ENCODE measurements around the gene NARS2.

The NARS2 gene

DNA sequence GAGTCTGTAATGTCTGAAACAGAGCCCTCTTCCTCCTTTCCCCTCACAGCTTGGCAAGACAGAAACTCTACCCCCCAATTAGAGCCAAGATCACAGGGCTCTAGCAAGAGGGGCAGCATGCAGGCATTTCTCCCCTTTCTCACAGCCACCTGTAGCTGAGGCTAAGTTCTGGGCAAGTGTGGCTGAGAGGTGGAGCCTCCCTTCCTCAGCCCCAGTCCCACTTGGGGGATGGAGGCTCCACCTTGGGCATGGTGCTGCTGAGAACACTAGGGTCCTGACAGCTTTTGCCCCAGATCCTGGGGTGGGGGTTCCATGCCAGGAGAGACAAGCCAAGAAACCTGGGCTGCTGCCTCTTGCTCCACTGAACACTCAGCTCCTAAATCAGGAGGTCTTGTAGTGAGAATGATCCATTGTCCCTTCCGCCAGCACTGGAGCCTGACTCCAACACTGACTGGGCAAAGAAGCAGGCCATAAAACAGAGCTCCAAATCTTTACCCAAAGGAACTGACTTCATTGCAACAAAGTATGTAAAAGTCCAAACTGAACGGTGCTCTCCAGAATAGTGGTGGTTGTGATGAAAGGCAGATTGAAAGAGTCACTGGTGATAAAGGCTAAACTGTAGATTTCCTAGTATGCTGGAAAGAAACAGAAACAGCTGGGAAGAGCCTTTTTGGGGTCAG is 25.6 kb downstream of the NARS2 start:
- no peak overlapping the region for H3K4me3 ChIP-seq (ENCODE audit: low read length in 2 of 2)
- no peak overlapping the region for H3K27ac ChIP-seq (ENCODE audit: low read depth in 2 of 2, low read length in 2 of 2)
- no peaks in the 10 kb centered on the region for H3K9me3 ChIP-seq (ENCODE audit: control insufficient read depth in 2 of 2, low read length in 2 of 2)
- peaks cover 0 to 10% of the 10 kb centered on the region in 2 donors for H3K4me1 ChIP-seq (ENCODE audit: control insufficient read depth in 2 of 2, insufficient read depth in 2 of 2, low read length in 2 of 2)
- H3K36me3 ChIP-seq (ENCODE audit: control insufficient read depth in 2 of 2, insufficient read depth in 2 of 2, low read length in 2 of 2) = no peaks in the 10 kb centered on the region
- no peak overlapping the region for H3K9ac ChIP-seq (ENCODE audit: low read depth in 1 of 2, low read length in 2 of 2)
- H3K27me3 ChIP-seq (ENCODE audit: control insufficient read depth in 2 of 2, insufficient read depth in 2 of 2, low read length in 2 of 2) = no peaks in the 10 kb centered on the region

DNA sequence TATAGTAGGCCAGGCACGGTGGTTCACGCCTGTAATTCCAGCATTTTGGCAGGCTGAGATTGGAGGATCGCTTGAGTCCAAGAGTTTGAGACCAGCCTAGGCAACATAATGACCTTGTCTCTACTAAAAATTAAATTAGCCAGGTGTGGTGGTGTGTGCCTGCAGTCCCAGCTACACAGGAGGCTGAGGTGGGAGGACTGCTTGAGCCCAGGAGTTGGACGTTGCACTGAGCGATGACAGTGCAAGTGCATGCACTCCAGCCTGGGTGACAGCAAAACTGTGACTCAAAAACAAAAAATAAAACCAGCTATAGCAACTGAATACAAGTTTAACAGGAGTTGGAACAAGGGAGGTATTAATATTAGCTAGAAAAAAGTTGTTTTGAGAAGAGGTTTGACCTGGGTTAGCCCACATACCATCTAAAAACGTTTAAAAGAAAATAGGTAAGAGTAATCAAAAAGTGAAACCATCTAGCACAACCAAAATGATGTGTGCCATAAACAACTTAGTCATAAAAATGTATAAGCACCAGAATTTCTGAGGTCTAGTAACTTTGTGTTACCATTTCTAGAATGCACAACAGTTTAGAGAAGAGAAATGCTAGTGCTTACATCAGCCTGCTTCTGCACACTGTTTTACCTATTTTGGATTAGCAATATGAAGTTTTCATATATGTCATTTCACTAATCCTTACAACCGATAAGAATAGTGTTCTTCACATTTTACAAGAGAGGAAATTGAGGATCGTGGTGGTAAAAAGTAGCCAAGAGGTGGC is 26.5 kb downstream of the NARS2 start:
- H3K36me3 ChIP-seq (ENCODE audit: control insufficient read depth in 2 of 2, insufficient read depth in 2 of 2, low read length in 2 of 2) = no peaks in the 10 kb centered on the region
- H3K4me3 ChIP-seq (ENCODE audit: low read length in 2 of 2) = no peak overlapping the region
- peaks cover 0 to 10% of the 10 kb centered on the region in 2 donors for H3K4me1 ChIP-seq (ENCODE audit: control insufficient read depth in 2 of 2, insufficient read depth in 2 of 2, low read length in 2 of 2)
- no peaks in the 10 kb centered on the region for H3K27me3 ChIP-seq (ENCODE audit: control insufficient read depth in 2 of 2, insufficient read depth in 2 of 2, low read length in 2 of 2)
- H3K9me3 ChIP-seq (ENCODE audit: control insufficient read depth in 2 of 2, low read length in 2 of 2) = no peaks in the 10 kb centered on the region
- no peak overlapping the region for H3K9ac ChIP-seq (ENCODE audit: low read depth in 1 of 2, low read length in 2 of 2)
- no peak overlapping the region for H3K27ac ChIP-seq (ENCODE audit: low read depth in 2 of 2, low read length in 2 of 2)

DNA sequence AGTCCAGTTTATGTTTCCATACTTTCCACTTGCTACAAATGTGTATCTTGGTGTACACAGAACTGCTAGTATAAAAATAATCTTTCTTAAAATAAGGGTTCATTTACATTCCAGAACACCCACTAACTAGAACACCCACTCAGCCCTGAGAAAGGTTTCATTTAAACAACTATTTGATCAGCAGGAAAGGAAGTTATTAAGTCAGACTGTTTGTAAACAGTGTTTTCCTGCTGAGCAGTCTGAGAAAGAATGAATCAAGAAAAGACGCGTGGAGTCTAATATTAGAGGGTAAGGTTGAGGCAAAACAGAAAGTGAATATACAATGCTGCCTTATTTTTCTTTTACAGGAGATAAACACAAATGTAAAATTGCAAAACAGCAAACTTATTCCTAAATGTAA is 32.7 kb downstream of the NARS2 start:
- Histone ChIP-seq H3K9me3 (ENCODE audit: control insufficient read depth in 2 of 2, low read length in 2 of 2) (no peaks in the 10 kb centered on the region), H3K36me3 (ENCODE audit: control insufficient read depth in 2 of 2, insufficient read depth in 2 of 2, low read length in 2 of 2) (no peaks in the 10 kb centered on the region), H3K27ac (ENCODE audit: low read depth in 2 of 2, low read length in 2 of 2) (no peak overlapping the region), H3K9ac (ENCODE audit: low read depth in 1 of 2, low read length in 2 of 2) (no peak overlapping the region), H3K27me3 (ENCODE audit: control insufficient read depth in 2 of 2, insufficient read depth in 2 of 2, low read length in 2 of 2) (no peaks in the 10 kb centered on the region), H3K4me3 (ENCODE audit: low read length in 2 of 2) (no peak overlapping the region), H3K4me1 (ENCODE audit: control insufficient read depth in 2 of 2, insufficient read depth in 2 of 2, low read length in 2 of 2) (peaks cover 3 to 4% of the 10 kb centered on the region in 2 donors)

DNA sequence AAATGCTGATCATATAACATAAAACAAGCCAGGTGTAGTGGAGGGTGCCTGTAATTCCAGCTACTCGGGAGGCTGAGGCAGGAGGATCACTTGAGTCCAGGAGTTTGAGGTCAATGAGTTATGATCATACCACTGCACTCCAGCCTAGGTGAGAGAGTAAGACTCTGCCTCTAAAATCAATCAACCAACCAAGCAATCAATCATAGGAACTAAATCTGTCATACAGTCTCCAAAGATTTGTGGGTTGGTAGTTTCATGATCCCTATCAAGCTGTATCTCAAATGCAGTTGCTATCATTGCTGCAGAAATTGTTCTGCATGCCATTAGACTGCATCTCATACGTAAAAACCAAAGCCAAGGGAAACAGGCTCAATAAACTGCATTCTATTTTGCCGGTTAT is 33.1 kb downstream of the NARS2 start:
- peaks cover 3 to 4% of the 10 kb centered on the region in 2 donors for H3K4me1 ChIP-seq (ENCODE audit: control insufficient read depth in 2 of 2, insufficient read depth in 2 of 2, low read length in 2 of 2)
- H3K36me3 ChIP-seq (ENCODE audit: control insufficient read depth in 2 of 2, insufficient read depth in 2 of 2, low read length in 2 of 2) = no peaks in the 10 kb centered on the region
- no peak overlapping the region for H3K27ac ChIP-seq (ENCODE audit: low read depth in 2 of 2, low read length in 2 of 2)

DNA sequence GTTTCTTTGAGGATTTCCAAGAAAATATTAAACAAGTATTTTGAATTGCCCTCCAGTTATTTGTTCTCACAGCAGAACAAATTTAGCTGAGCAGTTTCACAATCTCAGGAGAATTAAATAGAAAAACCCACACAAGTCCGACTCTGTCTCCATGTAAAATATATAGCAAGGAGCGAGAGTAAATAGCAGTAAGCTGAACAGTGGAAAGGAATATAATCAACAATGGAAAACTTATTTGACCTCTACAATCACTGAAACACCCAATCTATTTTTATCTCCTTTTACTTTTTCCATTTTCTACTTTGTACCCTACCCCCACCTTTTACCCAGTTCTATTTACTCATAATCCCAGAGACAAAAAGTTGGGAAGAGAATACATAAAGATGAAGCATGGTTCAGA is 34.4 kb downstream of the NARS2 start:
- Histone ChIP-seq H3K4me1 (ENCODE audit: control insufficient read depth in 2 of 2, insufficient read depth in 2 of 2, low read length in 2 of 2) (peaks cover 3 to 4% of the 10 kb centered on the region in 2 donors), H3K9ac (ENCODE audit: low read depth in 1 of 2, low read length in 2 of 2) (no peak overlapping the region), H3K4me3 (ENCODE audit: low read length in 2 of 2) (no peak overlapping the region), H3K27ac (ENCODE audit: low read depth in 2 of 2, low read length in 2 of 2) (no peak overlapping the region), H3K9me3 (ENCODE audit: control insufficient read depth in 2 of 2, low read length in 2 of 2) (no peaks in the 10 kb centered on the region), H3K36me3 (ENCODE audit: control insufficient read depth in 2 of 2, insufficient read depth in 2 of 2, low read length in 2 of 2) (no peaks in the 10 kb centered on the region), H3K27me3 (ENCODE audit: control insufficient read depth in 2 of 2, insufficient read depth in 2 of 2, low read length in 2 of 2) (no peaks in the 10 kb centered on the region)

More for the DNA sequence above, 33.1 kb downstream of the NARS2 start:
- H3K4me3 ChIP-seq (ENCODE audit: low read length in 2 of 2) = no peak overlapping the region
- no peaks in the 10 kb centered on the region for H3K9me3 ChIP-seq (ENCODE audit: control insufficient read depth in 2 of 2, low read length in 2 of 2)
- no peak overlapping the region for H3K9ac ChIP-seq (ENCODE audit: low read depth in 1 of 2, low read length in 2 of 2)
- H3K27me3 ChIP-seq (ENCODE audit: control insufficient read depth in 2 of 2, insufficient read depth in 2 of 2, low read length in 2 of 2) = no peaks in the 10 kb centered on the region

DNA sequence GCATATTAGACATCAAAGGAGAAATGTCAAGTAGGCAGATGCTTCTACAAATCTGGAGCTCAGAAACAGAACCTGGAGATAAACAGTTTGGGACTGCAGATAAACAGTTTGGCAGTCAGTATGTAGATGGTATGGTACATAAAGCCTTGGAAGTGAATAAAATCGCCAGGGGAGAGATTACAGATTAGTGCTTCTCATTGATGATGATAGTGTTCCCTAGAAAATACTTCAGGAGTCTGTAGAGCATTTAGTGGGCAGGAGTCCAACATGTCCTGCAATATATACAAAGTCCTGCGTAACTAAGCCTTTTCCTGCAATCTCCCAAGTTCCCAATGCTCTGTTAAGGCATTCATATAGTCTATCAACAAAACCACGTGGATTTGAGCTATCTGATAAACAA is 35.2 kb downstream of the NARS2 start:
- Histone ChIP-seq H3K9ac (ENCODE audit: low read depth in 1 of 2, low read length in 2 of 2) (no peak overlapping the region), H3K9me3 (ENCODE audit: control insufficient read depth in 2 of 2, low read length in 2 of 2) (no peaks in the 10 kb centered on the region), H3K4me1 (ENCODE audit: control insufficient read depth in 2 of 2, insufficient read depth in 2 of 2, low read length in 2 of 2) (peaks cover 3 to 4% of the 10 kb centered on the region in 2 donors), H3K27me3 (ENCODE audit: control insufficient read depth in 2 of 2, insufficient read depth in 2 of 2, low read length in 2 of 2) (no peaks in the 10 kb centered on the region), H3K36me3 (ENCODE audit: control insufficient read depth in 2 of 2, insufficient read depth in 2 of 2, low read length in 2 of 2) (no peaks in the 10 kb centered on the region), H3K27ac (ENCODE audit: low read depth in 2 of 2, low read length in 2 of 2) (no peak overlapping the region), H3K4me3 (ENCODE audit: low read length in 2 of 2) (no peak overlapping the region)

DNA sequence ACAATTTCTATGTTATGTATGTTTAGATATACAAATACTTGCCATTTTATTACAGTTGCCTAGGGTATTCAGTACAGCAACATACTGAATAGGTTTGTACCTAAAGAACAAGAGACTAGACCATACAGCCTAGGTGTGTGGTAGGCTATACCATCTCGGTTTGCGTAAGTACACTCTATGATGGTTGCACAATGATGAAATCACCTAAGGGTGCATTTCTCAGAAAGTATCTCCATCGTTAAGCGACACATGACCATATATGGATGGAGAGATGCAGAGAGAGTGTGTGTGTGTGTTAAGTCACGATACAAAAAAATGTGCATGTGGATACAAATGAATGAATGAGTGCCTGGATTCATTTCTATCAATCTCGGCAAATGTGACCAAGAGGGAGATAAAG is 37.7 kb downstream of the NARS2 start:
- Histone ChIP-seq H3K4me1 (ENCODE audit: control insufficient read depth in 2 of 2, insufficient read depth in 2 of 2, low read length in 2 of 2) (peaks cover 3 to 4% of the 10 kb centered on the region in 2 donors), H3K9ac (ENCODE audit: low read depth in 1 of 2, low read length in 2 of 2) (no peak overlapping the region), H3K4me3 (ENCODE audit: low read length in 2 of 2) (no peak overlapping the region), H3K9me3 (ENCODE audit: control insufficient read depth in 2 of 2, low read length in 2 of 2) (no peaks in the 10 kb centered on the region), H3K36me3 (ENCODE audit: control insufficient read depth in 2 of 2, insufficient read depth in 2 of 2, low read length in 2 of 2) (no peaks in the 10 kb centered on the region), H3K27ac (ENCODE audit: low read depth in 2 of 2, low read length in 2 of 2) (no peak overlapping the region), H3K27me3 (ENCODE audit: control insufficient read depth in 2 of 2, insufficient read depth in 2 of 2, low read length in 2 of 2) (no peaks in the 10 kb centered on the region)

DNA sequence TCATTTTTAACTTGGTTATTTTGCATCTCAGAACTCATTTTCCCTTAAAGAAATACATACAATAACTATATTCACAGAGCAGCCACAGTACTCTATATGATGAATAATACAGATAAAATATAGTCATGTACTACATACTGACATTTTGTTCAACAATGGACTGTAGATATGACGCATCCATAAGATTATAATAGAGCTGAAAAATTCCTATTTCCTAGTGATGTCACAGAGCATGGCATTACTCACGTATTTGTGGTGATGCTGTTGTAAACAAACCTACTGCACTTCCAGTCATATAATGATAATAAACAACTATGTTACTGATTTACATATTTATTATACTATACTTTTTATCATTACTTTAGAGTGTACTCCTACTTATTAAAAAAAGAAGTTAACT is 38.7 kb downstream of the NARS2 start:
- no peaks in the 10 kb centered on the region for H3K27me3 ChIP-seq (ENCODE audit: control insufficient read depth in 2 of 2, insufficient read depth in 2 of 2, low read length in 2 of 2)
- H3K9me3 ChIP-seq (ENCODE audit: control insufficient read depth in 2 of 2, low read length in 2 of 2) = no peaks in the 10 kb centered on the region
- no peak overlapping the region for H3K27ac ChIP-seq (ENCODE audit: low read depth in 2 of 2, low read length in 2 of 2)
- H3K4me1 ChIP-seq (ENCODE audit: control insufficient read depth in 2 of 2, insufficient read depth in 2 of 2, low read length in 2 of 2) = peaks cover 3 to 4% of the 10 kb centered on the region in 2 donors
- no peak overlapping the region for H3K9ac ChIP-seq (ENCODE audit: low read depth in 1 of 2, low read length in 2 of 2)
- H3K36me3 ChIP-seq (ENCODE audit: control insufficient read depth in 2 of 2, insufficient read depth in 2 of 2, low read length in 2 of 2) = no peaks in the 10 kb centered on the region
- no peak overlapping the region for H3K4me3 ChIP-seq (ENCODE audit: low read length in 2 of 2)

DNA sequence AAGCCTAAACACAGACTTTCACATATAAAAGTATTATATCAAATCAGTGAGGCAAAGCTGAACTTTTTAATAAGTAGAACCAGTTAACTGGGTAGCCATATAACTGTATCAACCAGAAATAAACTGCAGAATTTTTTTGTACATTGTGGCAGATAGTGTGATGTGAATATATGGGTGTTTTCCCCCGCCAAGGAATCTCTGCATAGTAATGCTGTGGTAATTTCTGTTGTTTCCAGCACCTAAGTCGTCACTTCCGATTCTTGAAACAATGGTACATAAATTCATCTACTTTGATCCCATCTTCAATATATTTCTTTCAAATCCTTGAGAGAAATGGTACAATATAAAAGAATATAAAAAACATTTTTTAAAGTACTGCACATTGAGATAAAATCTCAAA is 39.6 kb downstream of the NARS2 start:
- no peaks in the 10 kb centered on the region for H3K36me3 ChIP-seq (ENCODE audit: control insufficient read depth in 2 of 2, insufficient read depth in 2 of 2, low read length in 2 of 2)
- H3K4me1 ChIP-seq (ENCODE audit: control insufficient read depth in 2 of 2, insufficient read depth in 2 of 2, low read length in 2 of 2) = peaks cover 1 to 4% of the 10 kb centered on the region in 2 donors
- no peaks in the 10 kb centered on the region for H3K27me3 ChIP-seq (ENCODE audit: control insufficient read depth in 2 of 2, insufficient read depth in 2 of 2, low read length in 2 of 2)
- H3K27ac ChIP-seq (ENCODE audit: low read depth in 2 of 2, low read length in 2 of 2) = no peak overlapping the region
- H3K4me3 ChIP-seq (ENCODE audit: low read length in 2 of 2) = no peak overlapping the region
- H3K9ac ChIP-seq (ENCODE audit: low read depth in 1 of 2, low read length in 2 of 2) = no peak overlapping the region
- H3K9me3 ChIP-seq (ENCODE audit: control insufficient read depth in 2 of 2, low read length in 2 of 2) = no peaks in the 10 kb centered on the region

DNA sequence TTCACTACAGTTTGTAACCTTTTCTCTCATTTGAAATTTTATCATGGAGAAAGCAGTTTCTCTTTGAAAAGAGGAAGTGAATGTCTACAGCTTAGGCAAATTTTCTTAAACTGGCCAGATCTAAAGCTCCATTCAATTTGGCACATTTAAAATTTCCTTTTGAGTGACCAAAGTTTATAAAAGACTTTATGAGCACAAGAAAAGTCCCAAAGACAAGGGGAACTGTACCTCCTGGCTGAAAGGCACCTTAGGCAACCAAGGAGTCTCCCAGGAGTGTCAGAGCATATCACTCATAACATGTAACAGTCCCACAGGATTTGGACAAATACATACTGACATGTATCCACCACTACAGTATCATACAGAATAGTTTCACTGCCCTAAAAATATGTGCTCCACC is 41.3 kb downstream of the NARS2 start:
- Histone ChIP-seq H3K9me3 (ENCODE audit: control insufficient read depth in 2 of 2, low read length in 2 of 2) (no peaks in the 10 kb centered on the region), H3K9ac (ENCODE audit: low read depth in 1 of 2, low read length in 2 of 2) (no peak overlapping the region), H3K4me1 (ENCODE audit: control insufficient read depth in 2 of 2, insufficient read depth in 2 of 2, low read length in 2 of 2) (no peaks in the 10 kb centered on the region), H3K36me3 (ENCODE audit: control insufficient read depth in 2 of 2, insufficient read depth in 2 of 2, low read length in 2 of 2) (no peaks in the 10 kb centered on the region), H3K4me3 (ENCODE audit: low read length in 2 of 2) (no peak overlapping the region), H3K27me3 (ENCODE audit: control insufficient read depth in 2 of 2, insufficient read depth in 2 of 2, low read length in 2 of 2) (no peaks in the 10 kb centered on the region), H3K27ac (ENCODE audit: low read depth in 2 of 2, low read length in 2 of 2) (no peak overlapping the region)
